Suprapubic skin (tissue), 4 donors: ENCODE measurements around the gene NFE2L1. TPM values are rescaled to one million over a fixed set of nuclear protein-coding genes. Genes with fewer than 3 reads are reported as not detected.
A peak's percentile ranks its signal among the peaks of the same experiment; 100 is the strongest.

Experiments
- DNase-seq, 2 donors: peaks; one replicate each; pipeline ENCODE4 v3.0.0-alpha.2; 2019; ENCODE audit warnings: low spot score in 2 of 2
- H3K27ac ChIP-seq: fragments of 200-600 bp; sonication (generic); one replicate; pipeline ENCODE4 v1.5.1; 2019
- H3K27me3 ChIP-seq: fragments of 200-600 bp; sonication (generic); one replicate; pipeline ENCODE4 v1.5.1; 2019
- H3K36me3 ChIP-seq: fragments of 200-600 bp; sonication (generic); one replicate; pipeline ENCODE4 v1.5.1; 2019
- H3K4me1 ChIP-seq: fragments of 200-600 bp; sonication (generic); one replicate; pipeline ENCODE4 v1.5.1; 2019
- H3K4me3 ChIP-seq: fragments of 200-600 bp; sonication (generic); one replicate; pipeline ENCODE4 v1.5.1; 2019; ENCODE audit warnings: mild to moderate bottlenecking
- H3K9me3 ChIP-seq: fragments of 200-600 bp; sonication (generic); one replicate; pipeline ENCODE4 v1.5.1; 2019
- CTCF ChIP-seq, 2 donors: fragments of 200-600 bp in 1 of 2; fragments of 450-650 bp in 1 of 2; sonication (generic) in 1 of 2; IDR thresholded peaks; one replicate each; pipeline ENCODE4 v1.5.1; 2016 to 2019; ENCODE audit warnings: antibody characterized with exemption in 2 of 2, mild to moderate bottlenecking in 1 of 2, moderate library complexity in 1 of 2
- EP300 ChIP-seq: sonication (generic); formaldehyde crosslinking; IDR thresholded peaks from one replicate; pipeline ENCODE4 v1.6.1; 2017; ENCODE audit warnings: antibody characterized with exemption
- POLR2A ChIP-seq, 2 donors: fragments of 450-650 bp; IDR thresholded peaks; one replicate each; pipeline ENCODE4 v1.6.1; 2017; ENCODE audit warnings: antibody characterized with exemption in 2 of 2, mild to moderate bottlenecking in 2 of 2, moderate library complexity in 2 of 2
- POLR2AphosphoS5 ChIP-seq, 3 donors: sonication (generic); formaldehyde crosslinking; IDR thresholded peaks; one replicate each; pipeline ENCODE4 v1.6.1; 2017; ENCODE audit warnings: antibody characterized with exemption in 3 of 3
- WGBS: methylation state at CpG from one replicate; pipeline ENCODE4 v1.1.5; 2018; 5-methylcytosine and 5-hydroxymethylcytosine counted together
- total RNA-seq, 4 donors: library from RNA; depleted of rRNA; stranded (reverse); fragments of >200 nt; gene quantifications; one replicate each; pipeline ENCODE4 v1.1.0, GENCODE V29; 2016

Gene NFE2L1
- total RNA-seq, 4 donors from 2014 or later, result 89.9 to 250 (median 138) TPM

DNA sequence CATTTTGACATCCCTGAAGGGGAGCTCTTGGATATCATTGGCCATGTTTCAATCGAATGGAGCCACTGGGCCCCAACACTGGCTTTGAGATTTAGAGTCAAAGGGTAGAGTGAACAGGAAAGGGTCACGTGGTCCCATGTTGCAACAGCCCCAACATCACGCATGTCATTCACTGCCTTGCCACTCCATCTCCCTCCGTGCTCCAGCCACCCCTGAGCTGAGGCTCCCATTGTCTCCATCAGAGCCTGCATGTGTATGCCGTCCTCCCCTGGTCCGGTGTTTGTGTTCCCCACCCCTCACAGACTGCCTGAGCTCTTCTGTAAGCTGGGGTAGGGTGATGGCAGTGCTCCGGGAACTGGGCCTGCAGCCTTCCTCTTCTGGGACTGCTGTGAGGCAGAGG lies 12.1 kb downstream of the NFE2L1 start:
- Histone ChIP-seq H3K9me3 (no peaks in the 10 kb centered on the region), H3K27ac (no peak overlapping the region), H3K4me3 (no peak overlapping the region), H3K4me1 (peaks cover 54% of the 10 kb centered on the region), H3K27me3 (no peaks in the 10 kb centered on the region), H3K36me3 (peaks cover 86% of the 10 kb centered on the region)
- no peak for DNase-seq
- WGBS, result 59% methylated on average over 7 of the region's 7 CpGs
- no peak for TF ChIP-seq EP300
- TF ChIP-seq POLR2AphosphoS5 (IDR thresholded peaks at IDR 0.05), result no peak
- no peak for TF ChIP-seq POLR2A (IDR thresholded peaks at IDR 0.05)
- no peak for TF ChIP-seq CTCF (IDR thresholded peaks at IDR 0.05)

- Histone ChIP-seq H3K27me3 (no peaks in the 10 kb centered on the region), H3K36me3 (peaks cover 76% of the 10 kb centered on the region), H3K4me3 (no peak overlapping the region), H3K9me3 (no peaks in the 10 kb centered on the region), H3K27ac (no peak overlapping the region), H3K4me1 (peaks cover 52% of the 10 kb centered on the region)
- 88% methylated on average over 7 of the region's 7 CpGs for WGBS
- no peak for DNase-seq
- TF ChIP-seq EP300, result no peak
- no peak for TF ChIP-seq POLR2A (IDR thresholded peaks at IDR 0.05)
- no peak for TF ChIP-seq CTCF (IDR thresholded peaks at IDR 0.05)
- TF ChIP-seq POLR2AphosphoS5 (IDR thresholded peaks at IDR 0.05), result no peak
Measured at GRCh38 chr17:48062273-48062672, 14.1 kb downstream of the NFE2L1 start.

DNA sequence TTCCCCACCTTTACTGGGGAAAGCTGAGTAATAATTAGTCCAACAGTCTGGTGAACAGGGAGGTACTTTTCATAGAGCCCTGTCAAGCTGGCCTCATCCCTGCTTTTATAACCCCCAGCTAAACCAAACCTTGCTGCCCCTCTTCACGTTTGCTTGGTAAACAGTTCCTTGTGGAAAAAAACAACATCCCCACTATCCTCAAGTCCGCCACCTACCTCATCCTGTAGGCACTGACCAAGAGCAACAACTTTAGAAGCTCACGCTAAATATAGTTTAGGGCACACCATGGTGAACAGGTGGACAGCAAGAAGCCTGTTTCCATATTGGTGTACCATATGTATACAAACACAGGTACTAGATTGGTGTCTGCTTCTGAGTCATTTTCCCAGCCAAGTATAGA lies 16.5 kb downstream of the NFE2L1 start:
- Histone ChIP-seq H3K36me3 (peaks cover 68% of the 10 kb centered on the region), H3K27ac (peak overlapping the region; percentile 23), H3K4me1 (peaks cover 47% of the 10 kb centered on the region), H3K27me3 (no peaks in the 10 kb centered on the region), H3K4me3 (no peak overlapping the region), H3K9me3 (no peaks in the 10 kb centered on the region)
- WGBS, result 92% methylated on average over 3 of the region's 3 CpGs
- no peak for TF ChIP-seq EP300
- TF ChIP-seq POLR2AphosphoS5 (IDR thresholded peaks at IDR 0.05), result no peak
- TF ChIP-seq POLR2A (IDR thresholded peaks at IDR 0.05), result no peak
- no peak for TF ChIP-seq CTCF (IDR thresholded peaks at IDR 0.05)
- no peak for DNase-seq

DNA sequence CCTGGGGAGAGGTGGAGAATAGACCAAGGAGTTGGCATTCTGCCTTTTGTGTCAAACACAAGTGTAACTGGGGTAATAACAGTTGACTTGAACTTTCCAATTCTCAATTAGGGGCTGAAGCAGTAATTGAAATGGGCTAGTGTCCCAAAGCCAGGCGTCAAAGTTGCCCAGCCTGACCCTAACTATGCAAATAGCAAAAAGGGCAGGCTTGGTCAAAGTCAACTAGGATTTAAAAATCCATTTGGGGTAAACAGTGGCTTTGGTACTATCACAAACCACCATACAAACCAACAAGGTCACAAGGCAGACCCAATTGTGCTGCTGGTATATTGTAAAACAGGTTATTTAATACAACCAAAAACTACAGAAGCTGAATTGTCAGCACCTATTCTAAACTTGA lies 18.0 kb downstream of the NFE2L1 start:
- peaks cover 37% of the 10 kb centered on the region for H3K4me1 ChIP-seq
- no peak for DNase-seq
- H3K27me3 ChIP-seq, result no peaks in the 10 kb centered on the region
- 43% methylated on average over 1 of the region's 1 CpG for WGBS
- H3K9me3 ChIP-seq, result no peaks in the 10 kb centered on the region
- TF ChIP-seq CTCF (IDR thresholded peaks at IDR 0.05) (no peak), EP300 (no peak), POLR2AphosphoS5 (IDR thresholded peaks at IDR 0.05) (no peak), POLR2A (IDR thresholded peaks at IDR 0.05) (no peak)
- H3K27ac ChIP-seq, result no peak overlapping the region
- H3K4me3 ChIP-seq, result no peak overlapping the region
- H3K36me3 ChIP-seq, result peaks cover 63% of the 10 kb centered on the region

DNA sequence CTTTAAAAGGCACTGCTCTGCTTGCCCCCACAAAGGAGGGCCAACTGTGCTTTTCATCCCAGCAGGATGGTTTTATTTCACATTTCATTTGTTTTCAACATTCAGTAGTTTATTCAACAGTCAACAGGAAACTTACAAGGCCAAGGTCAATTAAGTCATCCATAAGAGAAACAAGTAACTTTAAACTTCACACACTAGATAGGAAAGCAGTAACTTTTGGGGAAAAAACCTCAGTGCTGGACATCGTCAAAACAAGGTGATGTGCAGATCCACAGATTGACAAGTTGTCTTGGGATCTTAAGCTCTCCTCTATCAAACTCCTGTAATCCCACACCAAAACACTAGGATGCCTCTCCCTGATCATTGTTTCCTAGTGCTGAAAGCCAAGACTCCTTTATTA lies 18.5 kb downstream of the NFE2L1 start:
- Histone ChIP-seq H3K36me3 (peaks cover 63% of the 10 kb centered on the region), H3K4me3 (no peak overlapping the region), H3K9me3 (no peaks in the 10 kb centered on the region), H3K27ac (no peak overlapping the region), H3K4me1 (peaks cover 37% of the 10 kb centered on the region), H3K27me3 (no peaks in the 10 kb centered on the region)
- TF ChIP-seq POLR2AphosphoS5 (IDR thresholded peaks at IDR 0.05), result no peak
- no peak for TF ChIP-seq POLR2A (IDR thresholded peaks at IDR 0.05)
- no peak for TF ChIP-seq EP300
- TF ChIP-seq CTCF (IDR thresholded peaks at IDR 0.05), result no peak
- WGBS, result 84% methylated on average over 1 of the region's 1 CpG
- no peak for DNase-seq
